ENCODE results near the gene HOXC9.

The HOXC9 gene

DNA sequence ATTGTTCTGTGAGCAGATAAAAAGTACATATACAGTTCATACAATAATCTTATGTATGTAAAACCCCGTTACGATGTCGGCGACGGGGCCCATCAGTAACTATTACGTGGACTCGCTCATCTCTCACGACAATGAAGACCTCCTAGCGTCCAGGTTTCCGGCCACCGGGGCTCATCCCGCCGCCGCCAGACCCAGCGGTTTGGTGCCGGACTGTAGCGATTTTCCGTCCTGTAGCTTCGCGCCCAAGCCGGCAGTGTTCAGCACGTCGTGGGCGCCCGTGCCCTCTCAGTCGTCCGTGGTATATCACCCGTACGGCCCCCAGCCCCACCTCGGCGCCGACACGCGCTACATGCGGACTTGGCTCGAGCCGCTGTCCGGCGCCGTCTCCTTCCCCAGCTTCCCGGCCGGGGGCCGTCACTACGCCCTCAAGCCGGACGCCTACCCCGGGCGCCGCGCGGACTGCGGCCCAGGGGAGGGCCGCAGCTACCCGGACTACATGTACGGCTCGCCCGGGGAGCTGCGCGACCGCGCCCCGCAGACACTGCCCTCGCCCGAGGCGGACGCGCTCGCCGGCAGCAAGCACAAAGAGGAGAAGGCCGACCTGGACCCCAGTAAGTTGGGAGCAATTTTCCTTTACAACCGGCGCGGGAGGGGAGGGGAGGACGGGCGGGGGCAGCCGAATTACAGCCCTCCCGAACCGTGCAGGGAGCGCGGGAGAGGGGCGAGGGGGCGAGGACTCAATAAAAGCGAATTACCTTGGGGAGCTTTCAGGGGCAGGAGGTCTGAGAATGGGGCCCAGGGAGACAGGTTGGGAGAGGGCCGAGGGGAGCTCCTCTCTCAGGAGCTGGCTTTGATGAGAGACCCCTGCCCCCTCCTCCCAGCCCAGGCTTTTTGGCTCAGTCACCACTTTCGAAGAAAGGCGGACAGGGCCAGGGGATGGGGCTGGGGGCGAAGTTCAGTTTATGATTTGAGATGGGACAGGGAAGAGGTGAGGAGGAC lies at the start of gene HOXC9:
TSS of gene HOXC9 (plus strand) at position 46 of the 999 bp plus-strand sequence. CDS start at position 74, 28 bp downstream.
- DNase-seq (ENCODE audit: low spot score): no peak

DNA sequence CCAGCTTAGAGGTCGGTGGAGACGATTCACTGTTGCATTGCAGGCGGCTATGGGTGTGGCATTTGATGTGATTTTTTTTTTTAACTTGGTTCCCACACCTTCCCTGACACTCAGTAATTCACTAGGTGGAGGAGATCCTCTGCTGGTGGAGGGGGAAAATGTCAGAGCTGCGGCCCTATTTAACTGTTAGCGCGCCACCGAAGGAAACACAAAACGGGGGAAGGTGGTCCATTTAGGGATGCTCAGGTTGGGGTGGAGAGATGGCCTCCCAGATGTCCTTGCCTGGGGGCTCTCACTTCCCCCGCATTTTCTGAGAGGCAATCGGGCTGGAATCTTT lies 49.6 kb upstream of the HOXC9 start:
- DNase-seq (ENCODE audit: low spot score): no peak

DNA sequence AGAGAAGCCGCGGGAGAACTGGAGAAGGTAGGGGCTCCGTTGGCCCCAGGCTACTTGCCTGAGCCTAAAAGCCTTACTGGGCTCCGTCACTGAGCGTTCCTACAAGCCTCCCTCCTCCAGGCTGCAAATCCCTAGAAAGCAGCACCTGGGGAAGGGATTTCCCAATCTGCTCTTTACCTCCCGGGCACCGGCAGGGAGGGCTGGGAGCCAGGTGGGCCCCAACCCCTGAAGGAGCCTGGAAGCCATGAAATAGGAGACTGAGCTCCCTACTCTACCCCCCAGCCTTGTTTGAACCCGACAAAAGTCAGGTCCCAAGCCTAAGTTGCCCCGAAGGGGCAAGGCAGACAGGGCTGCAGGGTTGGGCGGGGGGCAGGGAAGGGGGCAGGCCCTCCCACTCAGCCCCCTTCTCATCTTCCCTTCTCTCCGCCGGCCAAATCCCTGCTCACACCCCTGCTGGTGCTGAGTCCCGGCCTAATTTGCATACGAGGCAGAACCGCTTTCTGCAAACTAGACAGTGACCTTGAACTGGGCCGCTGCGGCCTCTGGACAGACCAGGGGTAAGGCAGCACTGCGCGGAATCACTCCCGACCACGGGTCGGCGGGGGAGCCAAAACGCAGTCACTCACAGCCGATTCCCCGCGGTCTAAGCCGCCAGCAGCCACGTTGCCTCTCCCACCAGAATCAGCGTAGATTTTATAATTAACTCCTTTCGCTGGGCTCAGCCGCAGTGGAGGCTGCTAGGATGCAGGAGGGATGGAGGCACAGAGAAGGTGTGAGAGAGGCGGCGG lies 49.0 kb upstream of the HOXC9 start:
- no peak for DNase-seq (ENCODE audit: low spot score)

DNA sequence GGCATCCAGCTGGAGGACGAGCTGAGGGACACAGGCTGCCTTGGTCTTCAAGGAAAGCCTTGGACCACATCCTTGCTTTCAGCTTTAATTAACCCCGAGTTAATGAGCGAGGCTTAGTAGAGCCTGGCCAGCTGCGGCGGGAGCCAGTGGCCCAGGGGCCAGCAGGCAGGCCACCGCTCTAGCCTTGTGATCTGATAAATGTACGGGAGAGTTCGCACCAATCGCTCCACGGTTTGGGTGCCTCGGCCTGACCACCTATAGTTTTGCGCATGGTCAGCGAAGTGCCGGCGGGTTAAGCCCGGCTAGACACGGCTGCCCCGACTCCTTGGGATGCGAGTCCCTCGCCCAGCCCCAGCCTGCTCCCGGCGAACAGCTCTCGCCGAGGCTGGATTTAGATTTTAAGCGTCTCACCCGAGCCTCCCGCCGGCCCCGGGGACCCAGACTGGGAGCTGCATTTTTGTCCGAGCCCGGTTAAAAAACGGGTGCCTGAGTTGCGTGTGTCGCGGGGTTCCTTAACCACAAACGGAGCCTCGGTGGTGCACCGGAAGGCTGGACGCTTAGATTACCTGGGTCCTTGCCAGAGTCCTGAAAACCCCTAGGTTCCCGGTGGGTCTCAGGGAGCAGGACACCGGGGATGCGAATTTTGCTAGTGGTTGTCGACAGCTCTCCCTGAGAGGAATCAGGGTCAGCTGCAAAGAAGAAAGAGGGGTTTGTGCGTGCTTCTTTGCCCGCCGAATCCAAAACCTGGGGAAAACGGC lies 48.2 kb upstream of the HOXC9 start:
- DNase-seq (ENCODE audit: low spot score): no peak

DNA sequence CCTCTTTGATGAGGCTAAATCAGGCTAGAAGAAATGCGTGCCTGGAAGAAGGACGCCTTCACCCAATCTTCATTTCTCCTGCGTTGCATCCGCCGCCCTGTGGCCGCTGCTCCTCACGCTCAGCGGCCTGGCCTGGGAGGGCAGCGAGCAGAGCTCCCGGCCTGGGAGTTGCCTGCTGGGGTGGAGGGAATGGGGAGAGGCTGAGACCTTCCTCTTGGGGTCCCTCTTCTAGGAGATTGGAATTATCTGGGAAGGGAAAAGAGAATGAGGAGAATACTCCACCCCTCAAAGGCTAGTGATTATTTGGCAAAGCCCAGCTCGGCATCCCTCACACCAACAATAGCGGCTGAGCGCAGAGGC lies 47.6 kb upstream of the HOXC9 start:
- no peak for DNase-seq (ENCODE audit: low spot score)

DNA sequence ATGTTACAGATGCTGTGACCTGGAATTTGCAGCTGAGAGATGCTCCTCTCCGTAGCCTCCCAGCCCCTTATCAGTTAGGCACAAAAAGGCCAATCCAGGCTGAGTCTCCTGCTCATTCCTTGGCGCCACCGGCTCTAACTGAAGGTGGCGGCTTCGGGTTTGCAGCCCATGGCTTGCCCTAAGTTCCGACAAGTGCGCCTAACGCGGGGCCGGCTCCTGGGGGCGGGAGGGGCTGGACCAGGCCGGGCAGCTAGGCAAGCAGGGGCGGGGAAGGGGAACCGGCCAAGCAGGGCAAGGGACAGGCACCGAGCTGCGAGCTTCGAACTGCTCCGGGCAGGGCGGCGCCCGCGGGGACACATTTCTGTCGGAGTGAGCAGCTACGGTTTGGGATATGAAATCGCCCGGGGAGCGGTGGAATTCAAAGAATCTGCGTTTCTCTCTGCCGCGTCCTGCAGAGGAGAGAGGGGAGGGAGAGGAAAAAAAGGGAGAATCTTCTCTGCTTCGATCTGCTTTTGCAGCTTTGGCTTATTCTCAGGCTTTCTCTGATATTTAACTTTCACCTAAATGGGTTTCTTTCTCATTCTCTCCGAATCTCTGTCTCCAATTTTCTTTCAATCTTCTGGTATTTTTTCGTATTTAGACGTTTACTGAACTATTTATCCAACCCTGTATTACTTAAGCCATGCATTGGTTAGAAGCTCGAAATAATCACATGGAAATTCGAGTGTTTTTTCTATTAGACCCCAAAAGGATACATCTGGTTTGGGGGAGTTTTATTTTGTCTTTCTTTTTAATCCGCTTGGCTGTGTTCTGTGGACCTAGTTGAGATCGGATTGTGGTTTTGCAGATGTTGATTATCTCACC lies 46.9 kb upstream of the HOXC9 start:
- no peak for DNase-seq (ENCODE audit: low spot score)

DNA sequence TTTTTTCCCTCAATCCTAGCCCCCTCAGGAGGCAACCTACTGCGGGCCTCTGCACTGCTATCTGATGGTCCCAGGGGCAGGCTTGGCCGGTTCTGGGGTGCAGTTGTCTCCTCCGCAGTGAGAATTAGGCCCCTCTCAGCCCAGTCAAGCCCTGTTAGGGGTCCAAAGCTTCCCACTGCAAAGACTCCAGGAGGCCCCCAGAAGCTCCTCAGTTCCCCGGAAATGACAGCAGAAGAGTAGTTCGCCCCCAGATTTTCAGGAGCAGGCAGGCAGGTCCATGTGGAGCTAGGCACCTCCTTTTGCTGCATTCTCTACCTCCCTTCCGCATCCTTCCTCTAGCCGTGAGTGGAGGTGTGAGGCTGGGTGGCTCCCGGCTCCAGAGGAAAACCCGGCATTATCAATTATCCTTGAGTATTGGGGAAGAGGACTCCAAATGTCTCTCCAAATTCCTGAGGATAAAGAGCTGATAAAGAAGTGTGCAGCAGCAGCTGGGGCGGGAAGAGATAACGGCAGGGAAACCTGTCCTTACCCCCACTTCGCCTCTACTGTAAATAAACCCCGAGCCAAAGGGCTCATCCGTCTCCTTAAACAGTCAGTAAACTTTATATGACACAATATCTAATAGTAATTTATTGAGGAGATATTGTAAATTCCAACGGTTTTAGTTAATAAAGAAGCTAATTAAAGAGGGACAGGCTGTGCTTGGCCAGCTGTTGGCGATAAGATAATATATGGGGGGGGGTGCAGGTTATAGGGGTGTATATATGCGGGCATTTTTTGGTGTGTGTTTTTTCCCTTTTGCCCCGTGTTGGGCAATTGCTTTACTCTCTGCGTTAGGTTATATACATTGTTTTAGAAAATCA lies 45.9 kb upstream of the HOXC9 start:
- DNase-seq (ENCODE audit: low spot score): no peak

DNA sequence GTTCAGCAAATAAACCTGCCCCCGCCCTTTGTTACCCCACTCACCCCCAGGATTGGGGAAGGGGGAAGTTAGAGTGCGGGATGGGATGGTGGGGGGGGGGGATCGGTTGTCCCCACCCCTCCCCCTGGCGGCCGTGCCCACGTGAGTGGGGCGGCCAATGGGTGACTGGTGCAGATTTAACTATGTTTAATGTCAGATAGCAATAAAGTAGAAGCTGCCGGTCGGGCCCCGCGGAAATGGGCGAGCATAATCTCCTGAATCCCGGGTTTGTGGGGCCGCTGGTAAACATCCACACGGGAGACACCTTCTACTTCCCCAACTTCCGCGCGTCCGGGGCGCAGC lies 45.3 kb upstream of the HOXC9 start, which contains the start of gene HOXC12:
TSS of gene HOXC12 (plus strand) at position 210 of the 342 bp plus-strand sequence. CDS start at position 237, 27 bp downstream.
- no peak for DNase-seq (ENCODE audit: low spot score)

DNA sequence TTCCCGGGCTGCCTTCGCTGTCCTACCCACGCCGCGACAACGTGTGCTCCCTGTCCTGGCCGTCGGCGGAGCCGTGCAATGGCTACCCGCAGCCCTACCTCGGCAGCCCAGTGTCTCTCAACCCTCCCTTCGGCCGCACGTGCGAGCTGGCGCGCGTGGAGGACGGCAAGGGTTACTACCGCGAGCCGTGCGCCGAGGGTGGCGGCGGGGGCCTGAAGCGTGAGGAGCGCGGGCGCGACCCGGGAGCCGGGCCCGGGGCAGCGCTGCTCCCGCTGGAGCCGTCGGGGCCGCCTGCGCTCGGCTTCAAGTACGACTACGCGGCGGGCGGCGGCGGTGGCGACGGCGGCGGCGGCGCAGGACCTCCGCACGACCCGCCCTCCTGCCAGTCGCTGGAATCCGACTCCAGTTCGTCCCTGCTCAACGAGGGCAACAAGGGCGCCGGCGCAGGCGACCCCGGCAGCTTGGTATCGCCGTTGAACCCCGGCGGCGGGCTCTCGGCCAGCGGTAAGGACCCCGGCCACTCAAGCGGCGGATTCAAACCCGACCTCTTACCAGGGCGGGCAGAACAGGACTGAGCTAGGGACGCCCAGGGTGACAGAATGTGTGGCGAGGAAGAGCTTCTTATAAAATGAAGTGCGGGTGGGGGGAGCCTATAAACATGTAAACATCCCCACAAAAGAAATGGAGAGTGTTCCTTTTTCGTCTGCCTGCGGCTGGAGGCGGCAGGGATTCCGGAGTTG lies 44.8 kb upstream of the HOXC9 start:
- no peak for DNase-seq (ENCODE audit: low spot score)

DNA sequence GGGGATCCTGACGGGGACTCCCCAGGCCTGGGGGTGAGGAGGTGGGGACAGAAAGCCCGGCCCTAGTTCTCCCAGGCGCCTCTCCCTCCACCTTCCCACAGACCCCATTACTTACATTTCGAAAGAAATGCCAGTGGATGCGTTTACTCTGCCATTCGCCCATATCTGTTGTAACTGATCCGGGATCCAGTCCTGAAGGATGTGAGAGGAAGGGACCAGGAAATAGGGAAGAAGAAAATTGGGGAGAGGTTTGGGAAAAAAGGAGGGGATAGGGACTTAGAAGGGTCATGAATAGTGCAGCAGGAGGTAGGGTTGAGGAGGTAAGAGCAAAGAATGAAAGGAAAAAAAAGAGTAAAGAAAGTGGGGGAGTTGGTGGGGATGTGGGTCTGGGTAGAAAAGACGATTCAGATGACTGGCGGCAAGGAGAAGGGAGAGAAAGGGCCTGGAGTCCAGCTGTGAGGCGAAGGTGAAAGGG lies 44.1 kb upstream of the HOXC9 start:
- DNase-seq (ENCODE audit: low spot score): no peak

DNA sequence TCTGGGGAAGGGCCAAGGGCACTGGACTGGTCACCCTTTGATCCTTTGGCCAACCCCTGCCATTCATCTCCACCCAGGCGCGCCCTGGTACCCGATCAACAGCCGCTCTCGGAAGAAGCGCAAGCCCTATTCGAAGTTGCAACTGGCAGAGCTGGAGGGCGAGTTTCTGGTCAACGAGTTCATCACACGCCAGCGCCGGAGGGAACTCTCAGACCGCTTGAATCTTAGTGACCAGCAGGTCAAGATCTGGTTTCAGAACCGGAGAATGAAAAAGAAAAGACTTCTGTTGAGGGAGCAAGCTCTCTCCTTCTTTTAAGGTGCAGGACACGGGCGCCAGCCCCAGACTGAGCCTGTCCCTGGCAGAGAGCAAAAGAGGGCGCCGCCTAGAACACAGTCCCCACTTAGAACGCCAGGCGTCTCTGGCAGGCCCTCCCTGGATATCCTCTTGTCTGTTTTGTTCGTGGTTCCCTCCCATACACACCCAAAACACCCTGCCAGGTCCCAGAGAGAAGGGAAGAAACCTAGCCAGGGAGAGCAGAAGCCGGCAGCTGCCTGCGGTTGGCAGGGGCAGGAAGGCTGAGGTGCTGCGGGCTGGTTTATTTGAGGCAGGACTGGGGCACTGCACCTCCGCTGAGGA lies 43.6 kb upstream of the HOXC9 start:
- no peak for DNase-seq (ENCODE audit: low spot score)

DNA sequence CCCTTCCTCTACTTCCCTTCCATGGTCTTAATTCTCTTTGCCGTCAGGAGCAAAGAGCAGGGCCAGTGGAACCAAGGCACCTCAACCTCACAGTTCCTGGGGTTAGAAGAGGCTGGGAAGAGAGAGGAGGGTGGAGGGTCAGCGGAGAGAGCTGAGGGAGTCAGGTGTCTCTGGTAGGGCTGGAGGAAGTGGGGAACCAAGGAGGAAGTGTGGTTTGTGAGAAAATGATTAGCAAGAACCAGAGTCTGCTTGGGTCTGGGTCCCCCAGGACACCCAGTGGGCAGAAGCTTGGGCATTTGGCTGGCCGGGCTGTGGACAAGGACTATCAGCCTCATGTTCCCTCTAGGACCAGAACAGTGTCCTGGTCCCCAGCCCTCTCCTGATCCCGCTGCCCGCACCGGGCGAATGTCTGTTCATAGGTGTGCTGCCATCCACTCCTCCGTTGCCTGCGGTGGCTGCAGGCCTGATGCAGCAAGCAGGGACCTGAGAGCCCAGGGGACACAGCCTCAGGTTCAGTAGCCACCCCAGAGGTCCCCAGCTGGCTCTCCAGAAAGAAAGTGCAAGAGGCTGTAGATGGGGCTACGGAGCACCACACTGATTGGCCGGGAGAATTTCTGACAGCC lies 42.9 kb upstream of the HOXC9 start:
- no peak for DNase-seq (ENCODE audit: low spot score)

DNA sequence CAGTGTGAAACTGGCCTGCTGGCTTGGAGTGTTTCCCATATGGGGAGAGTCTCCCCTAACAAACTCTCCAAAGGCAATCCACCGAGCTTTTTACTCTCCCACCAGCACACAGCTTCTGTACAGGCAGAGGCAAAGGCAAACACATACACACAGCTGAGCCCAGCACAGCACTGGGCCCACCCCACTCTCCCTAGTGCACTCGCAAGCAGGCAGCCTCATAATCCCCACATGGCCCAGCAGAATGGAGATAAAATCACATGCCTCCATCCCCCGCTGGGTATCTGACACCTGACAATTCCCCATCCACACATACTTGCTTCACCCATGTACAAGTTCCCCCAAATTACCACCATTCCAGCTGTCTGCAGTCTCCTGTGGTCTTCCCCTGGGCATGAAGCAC lies 41.8 kb upstream of the HOXC9 start:
- no peak for DNase-seq (ENCODE audit: low spot score)

DNA sequence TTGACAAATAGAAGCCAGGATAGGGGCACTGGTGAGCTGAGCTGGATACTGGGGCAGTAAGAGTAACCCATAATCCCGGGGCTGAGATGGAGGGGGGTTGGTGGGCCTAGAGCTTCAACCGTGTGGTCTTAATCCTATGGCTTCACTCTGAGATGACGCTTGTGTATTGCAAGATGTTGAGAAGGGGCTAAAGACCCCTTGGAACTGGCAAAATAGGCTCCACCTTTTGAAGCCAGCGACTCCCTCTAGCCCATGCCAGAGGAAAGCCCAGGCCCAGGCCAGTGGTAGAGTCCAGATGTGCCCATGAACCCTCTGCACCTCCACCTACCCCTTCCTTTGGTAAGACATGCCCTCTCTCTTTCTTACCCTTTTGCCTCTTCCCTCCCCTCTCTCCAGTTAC lies 40.6 kb upstream of the HOXC9 start:
- DNase-seq (ENCODE audit: low spot score): no peak

DNA sequence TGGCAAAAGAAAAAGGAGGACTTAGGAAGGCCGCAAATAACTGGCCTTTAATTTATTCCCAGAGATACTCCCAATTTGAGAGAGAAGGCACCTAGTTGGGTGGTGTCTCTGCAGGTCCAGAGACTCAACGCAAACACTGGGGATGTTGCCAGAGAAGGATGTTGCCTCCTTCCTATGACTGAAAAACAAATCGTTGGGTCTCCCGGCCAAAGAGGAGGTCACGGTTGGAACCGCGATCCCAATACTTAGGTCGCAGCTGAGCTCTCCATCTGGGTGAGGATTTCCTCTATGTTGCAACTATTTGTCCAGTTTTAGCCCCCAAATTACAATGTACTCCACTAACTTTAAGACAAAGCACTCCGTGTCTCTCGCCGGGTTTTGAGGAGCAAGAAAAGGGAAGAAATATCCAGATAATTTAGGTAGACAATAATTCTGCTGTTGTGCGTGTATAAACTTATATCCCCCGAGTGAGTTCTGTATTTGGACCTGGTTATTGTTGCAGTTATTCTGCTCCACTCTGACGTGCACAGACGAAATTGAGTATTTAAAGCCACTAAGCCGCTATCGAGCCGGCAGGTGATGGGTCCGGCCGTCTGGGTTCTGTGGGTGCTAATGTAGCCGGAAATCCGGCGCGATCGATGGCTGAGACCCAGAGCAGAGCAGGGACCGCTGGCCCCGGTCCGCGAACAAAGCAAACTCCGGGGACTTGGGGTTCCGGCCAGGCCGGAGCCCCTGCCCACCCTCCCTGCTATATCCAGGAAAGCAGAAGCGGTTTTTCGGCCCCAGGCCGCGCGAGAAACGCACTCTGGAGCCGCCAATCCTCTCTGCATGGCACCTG lies 39.6 kb upstream of the HOXC9 start:
- DNase-seq (ENCODE audit: low spot score): no peak

DNA sequence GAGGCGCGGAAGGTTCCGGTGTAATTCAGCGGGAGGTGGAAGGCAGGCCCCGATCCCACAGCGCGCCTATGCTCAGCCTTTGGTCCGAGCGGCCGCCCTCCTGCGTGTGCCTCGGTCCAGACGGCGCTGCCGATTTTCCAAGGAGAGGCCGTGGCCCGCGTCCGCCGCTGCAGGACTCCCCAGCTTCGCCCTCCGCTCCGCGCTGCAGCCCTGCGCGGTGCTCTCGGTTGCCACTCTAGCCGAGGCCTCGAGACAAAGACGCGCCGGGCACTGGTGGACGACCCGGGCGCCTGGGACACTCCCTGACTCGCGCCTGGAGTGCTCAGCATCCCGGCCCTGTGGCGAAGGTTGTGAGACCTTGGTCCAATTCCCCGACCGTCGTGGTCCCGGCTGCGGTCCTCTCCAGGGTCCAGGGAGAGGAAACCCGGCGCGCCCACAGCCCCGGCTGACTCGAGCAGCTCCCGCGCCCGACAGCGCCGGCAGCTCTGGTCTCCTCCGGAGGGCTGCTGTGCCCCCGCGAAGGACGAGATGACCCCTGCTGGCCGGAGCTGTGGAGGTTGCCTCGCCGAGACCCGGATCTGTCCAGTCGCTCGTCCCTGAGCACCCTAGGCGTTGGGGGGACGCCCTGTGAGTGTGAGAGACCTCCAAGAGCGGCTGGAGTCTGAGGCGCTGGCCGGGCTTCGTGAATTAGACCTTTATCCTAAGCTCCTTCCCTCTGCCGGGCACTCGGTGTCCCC lies 38.8 kb upstream of the HOXC9 start:
- DNase-seq (ENCODE audit: low spot score): no peak

DNA sequence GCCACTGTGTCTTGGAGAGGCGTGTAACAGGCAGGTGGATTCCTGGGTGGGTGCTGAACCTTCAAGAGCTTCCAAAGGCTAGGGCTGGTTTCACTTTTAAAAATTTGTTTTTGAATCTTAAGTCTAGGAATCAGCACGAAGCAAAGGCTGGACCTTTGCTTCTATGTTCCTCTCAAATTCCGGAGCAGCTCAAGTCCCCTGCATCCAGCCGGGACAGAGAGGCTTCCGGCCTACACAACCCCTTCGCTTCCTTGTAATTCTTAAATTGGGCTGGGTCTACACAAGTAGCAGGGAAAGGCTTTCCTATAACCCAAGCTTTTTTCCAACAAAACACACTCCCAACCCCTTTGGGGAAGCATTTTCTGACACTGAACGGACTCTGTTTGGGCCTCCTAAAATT lies 37.0 kb upstream of the HOXC9 start:
- no peak for DNase-seq (ENCODE audit: low spot score)
